ENCODE data around the gene RNF17.

The RNF17 gene

GRCh38 chr13:24863748-24864540 is 100.0 kb downstream of the RNF17 start:
- H3K9ac ChIP-seq (ENCODE audit: low read length): no peak overlapping the region
- H3K4me1 ChIP-seq (ENCODE audit: control insufficient read depth, insufficient read depth, low read length): peaks cover 2% of the 10 kb centered on the region
- no peaks in the 10 kb centered on the region for H3K9me3 ChIP-seq (ENCODE audit: control insufficient read depth, low read length)
- H3K36me3 ChIP-seq (ENCODE audit: control insufficient read depth, insufficient read depth, low read length, severe bottlenecking): no peaks in the 10 kb centered on the region
- H3K27me3 ChIP-seq (replicated peaks; ENCODE audit: control insufficient read depth, insufficient read depth, low read length): peaks cover 4% of the 10 kb centered on the region
- H3K4me3 ChIP-seq (ENCODE audit: low read length): no peak overlapping the region
- DNase-seq (ENCODE audit: low read depth): no peak

- Histone ChIP-seq H3K4me3 (ENCODE audit: low read length) (no peak overlapping the region), H3K4me1 (ENCODE audit: control insufficient read depth, insufficient read depth, low read length) (peaks cover 6% of the 10 kb centered on the region), H3K27me3 (replicated peaks; ENCODE audit: control insufficient read depth, insufficient read depth, low read length) (peaks cover 4% of the 10 kb centered on the region), H3K9me3 (ENCODE audit: control insufficient read depth, low read length) (no peaks in the 10 kb centered on the region), H3K36me3 (ENCODE audit: control insufficient read depth, insufficient read depth, low read length, severe bottlenecking) (no peaks in the 10 kb centered on the region), H3K9ac (ENCODE audit: low read length) (no peak overlapping the region)
- no peak for DNase-seq (ENCODE audit: low read depth)
These were observed 100.6 kb downstream of the RNF17 start for GRCh38 chr13:24864579-24864978.

- H3K9me3 ChIP-seq (ENCODE audit: control insufficient read depth, low read length): no peaks in the 10 kb centered on the region
These were observed 101.4 kb downstream of the RNF17 start for GRCh38 chr13:24865163-24865953.

GRCh38 chr13:24866488-24866887 is 102.5 kb downstream of the RNF17 start:
- H3K9me3 ChIP-seq (ENCODE audit: control insufficient read depth, low read length): no peaks in the 10 kb centered on the region
- peaks cover 7% of the 10 kb centered on the region for H3K4me1 ChIP-seq (ENCODE audit: control insufficient read depth, insufficient read depth, low read length)
- no peak for DNase-seq (ENCODE audit: low read depth)
- no peak overlapping the region for H3K9ac ChIP-seq (ENCODE audit: low read length)
- no peaks in the 10 kb centered on the region for H3K36me3 ChIP-seq (ENCODE audit: control insufficient read depth, insufficient read depth, low read length, severe bottlenecking)
- H3K4me3 ChIP-seq (ENCODE audit: low read length): no peak overlapping the region
- peaks cover 8% of the 10 kb centered on the region for H3K27me3 ChIP-seq (replicated peaks; ENCODE audit: control insufficient read depth, insufficient read depth, low read length)

More at GRCh38 chr13:24865163-24865953, 101.4 kb downstream of the RNF17 start:
- H3K4me3 ChIP-seq (ENCODE audit: low read length): no peak overlapping the region
- H3K9ac ChIP-seq (ENCODE audit: low read length): no peak overlapping the region
- peaks cover 7% of the 10 kb centered on the region for H3K4me1 ChIP-seq (ENCODE audit: control insufficient read depth, insufficient read depth, low read length)
- peak; percentile 68 for DNase-seq (ENCODE audit: low read depth)
- peaks cover 4% of the 10 kb centered on the region for H3K27me3 ChIP-seq (replicated peaks; ENCODE audit: control insufficient read depth, insufficient read depth, low read length)
- no peaks in the 10 kb centered on the region for H3K36me3 ChIP-seq (ENCODE audit: control insufficient read depth, insufficient read depth, low read length, severe bottlenecking)

GRCh38 chr13:24868874-24869273 is 104.9 kb downstream of the RNF17 start:
- Histone ChIP-seq H3K27me3 (replicated peaks; ENCODE audit: control insufficient read depth, insufficient read depth, low read length) (peaks cover 3% of the 10 kb centered on the region), H3K9ac (ENCODE audit: low read length) (no peak overlapping the region), H3K4me3 (ENCODE audit: low read length) (no peak overlapping the region), H3K4me1 (ENCODE audit: control insufficient read depth, insufficient read depth, low read length) (peaks cover 7% of the 10 kb centered on the region), H3K36me3 (ENCODE audit: control insufficient read depth, insufficient read depth, low read length, severe bottlenecking) (no peaks in the 10 kb centered on the region), H3K9me3 (ENCODE audit: control insufficient read depth, low read length) (no peaks in the 10 kb centered on the region)
- DNase-seq (ENCODE audit: low read depth): no peak

GRCh38 chr13:24870380-24870760 is 106.4 kb downstream of the RNF17 start:
- no peaks in the 10 kb centered on the region for H3K36me3 ChIP-seq (ENCODE audit: control insufficient read depth, insufficient read depth, low read length, severe bottlenecking)
- H3K4me1 ChIP-seq (ENCODE audit: control insufficient read depth, insufficient read depth, low read length): peaks cover 7% of the 10 kb centered on the region
- no peak overlapping the region for H3K4me3 ChIP-seq (ENCODE audit: low read length)
- DNase-seq (ENCODE audit: low read depth): no peak
- H3K9me3 ChIP-seq (ENCODE audit: control insufficient read depth, low read length): no peaks in the 10 kb centered on the region
- H3K27me3 ChIP-seq (replicated peaks; ENCODE audit: control insufficient read depth, insufficient read depth, low read length): peaks cover 3% of the 10 kb centered on the region
- no peak overlapping the region for H3K9ac ChIP-seq (ENCODE audit: low read length)

- Histone ChIP-seq H3K9me3 (ENCODE audit: control insufficient read depth, low read length) (no peaks in the 10 kb centered on the region), H3K4me1 (ENCODE audit: control insufficient read depth, insufficient read depth, low read length) (no peaks in the 10 kb centered on the region), H3K9ac (ENCODE audit: low read length) (no peak overlapping the region), H3K27me3 (replicated peaks; ENCODE audit: control insufficient read depth, insufficient read depth, low read length) (peaks cover 3% of the 10 kb centered on the region), H3K36me3 (ENCODE audit: control insufficient read depth, insufficient read depth, low read length, severe bottlenecking) (no peaks in the 10 kb centered on the region), H3K4me3 (ENCODE audit: low read length) (no peak overlapping the region)
- no peak for DNase-seq (ENCODE audit: low read depth)
These were observed 111.6 kb downstream of the RNF17 start for GRCh38 chr13:24875566-24875965.

- Histone ChIP-seq H3K9ac (ENCODE audit: low read length) (no peak overlapping the region), H3K9me3 (ENCODE audit: control insufficient read depth, low read length) (no peaks in the 10 kb centered on the region), H3K4me3 (ENCODE audit: low read length) (no peak overlapping the region), H3K27me3 (replicated peaks; ENCODE audit: control insufficient read depth, insufficient read depth, low read length) (no peaks in the 10 kb centered on the region), H3K36me3 (ENCODE audit: control insufficient read depth, insufficient read depth, low read length, severe bottlenecking) (no peaks in the 10 kb centered on the region), H3K4me1 (ENCODE audit: control insufficient read depth, insufficient read depth, low read length) (no peaks in the 10 kb centered on the region)
- no peak for DNase-seq (ENCODE audit: low read depth)
These were observed 113.6 kb downstream of the RNF17 start for GRCh38 chr13:24877531-24877930.

- H3K9me3 ChIP-seq (ENCODE audit: control insufficient read depth, low read length): no peaks in the 10 kb centered on the region
- H3K4me1 ChIP-seq (ENCODE audit: control insufficient read depth, insufficient read depth, low read length): no peaks in the 10 kb centered on the region
- H3K9ac ChIP-seq (ENCODE audit: low read length): no peak overlapping the region
- H3K27me3 ChIP-seq (replicated peaks; ENCODE audit: control insufficient read depth, insufficient read depth, low read length): no peaks in the 10 kb centered on the region
- H3K36me3 ChIP-seq (ENCODE audit: control insufficient read depth, insufficient read depth, low read length, severe bottlenecking): peaks cover 6% of the 10 kb centered on the region
- no peak for DNase-seq (ENCODE audit: low read depth)
- no peak overlapping the region for H3K4me3 ChIP-seq (ENCODE audit: low read length)
These were observed 114.4 kb downstream of the RNF17 start for GRCh38 chr13:24878340-24878739.

GRCh38 chr13:24882665-24883064 is 118.7 kb downstream of the RNF17 start:
- Histone ChIP-seq H3K36me3 (ENCODE audit: control insufficient read depth, insufficient read depth, low read length, severe bottlenecking) (peaks cover 22% of the 10 kb centered on the region), H3K4me3 (ENCODE audit: low read length) (no peak overlapping the region), H3K27me3 (replicated peaks; ENCODE audit: control insufficient read depth, insufficient read depth, low read length) (no peaks in the 10 kb centered on the region), H3K9ac (ENCODE audit: low read length) (no peak overlapping the region), H3K9me3 (ENCODE audit: control insufficient read depth, low read length) (no peaks in the 10 kb centered on the region), H3K4me1 (ENCODE audit: control insufficient read depth, insufficient read depth, low read length) (no peaks in the 10 kb centered on the region)
- no peak for DNase-seq (ENCODE audit: low read depth)

- Histone ChIP-seq H3K4me3 (ENCODE audit: low read length) (no peak overlapping the region), H3K36me3 (ENCODE audit: control insufficient read depth, insufficient read depth, low read length, severe bottlenecking) (peaks cover 24% of the 10 kb centered on the region)
- DNase-seq (ENCODE audit: low read depth): no peak
These were observed 123.8 kb downstream of the RNF17 start for GRCh38 chr13:24887759-24888158.

More at GRCh38 chr13:24887759-24888158, 123.8 kb downstream of the RNF17 start:
- H3K9me3 ChIP-seq (ENCODE audit: control insufficient read depth, low read length): no peaks in the 10 kb centered on the region
- H3K9ac ChIP-seq (ENCODE audit: low read length): no peak overlapping the region
- H3K27me3 ChIP-seq (replicated peaks; ENCODE audit: control insufficient read depth, insufficient read depth, low read length): no peaks in the 10 kb centered on the region
- no peaks in the 10 kb centered on the region for H3K4me1 ChIP-seq (ENCODE audit: control insufficient read depth, insufficient read depth, low read length)

Measured in adipocyte (in vitro differentiated cells).